OCI-LY3 (cell line): ENCODE data around the gene DDX39A.

ENCODE experiments used
- EZH2phosphoT487 ChIP-seq: fragments of 200-600 bp; shearing (Covaris generic); IDR thresholded peaks from 2 replicates; pipeline ENCODE4 v1.6.1; 2018; ENCODE audit warnings: antibody characterized with exemption, mixed run types, low read depth
- TF ChIP-seq, protein P1 (sequence below): fragments of 200-600, 300-600 bp; sonication (generic); IDR thresholded peaks from 2 replicates; pipeline ENCODE4 v1.5.1; 2014; ENCODE audit warnings: antibody characterized with exemption, low read length, low read depth

DNA sequence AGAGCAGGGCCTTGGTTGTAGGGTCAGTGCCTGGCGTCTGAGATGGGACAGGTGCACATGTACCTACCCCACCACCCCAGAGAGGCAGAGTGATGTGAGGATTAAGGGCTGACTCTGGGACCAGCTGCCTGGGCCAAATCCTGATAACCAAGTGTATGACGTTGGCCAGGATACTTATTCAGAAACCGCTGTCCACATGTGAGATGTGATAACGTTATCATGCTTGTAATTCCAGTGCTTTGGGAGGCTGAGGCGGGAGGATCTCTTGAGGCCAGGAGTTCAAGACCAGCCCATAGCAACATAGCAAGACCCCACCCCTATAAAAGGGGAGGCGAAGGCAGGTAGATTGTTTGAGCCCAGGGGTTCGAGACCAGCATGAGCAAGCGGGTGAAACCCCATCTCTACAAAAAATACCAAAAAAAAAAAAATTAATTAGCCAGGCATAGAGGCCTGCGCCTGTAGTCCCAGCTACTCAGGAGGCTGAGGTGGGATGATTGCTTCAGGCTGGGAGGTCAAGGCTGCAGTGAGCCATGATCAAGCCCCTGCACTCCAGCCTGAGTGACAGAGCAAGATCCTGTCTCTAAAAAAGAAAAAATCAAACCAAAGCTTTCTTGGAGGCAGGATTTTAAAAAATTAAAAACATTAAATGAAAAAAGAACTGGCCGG lies 27.9 kb downstream of the DDX39A start:
- TF ChIP-seq EZH2phosphoT487 = no peak
- TF ChIP-seq, protein P1, sequence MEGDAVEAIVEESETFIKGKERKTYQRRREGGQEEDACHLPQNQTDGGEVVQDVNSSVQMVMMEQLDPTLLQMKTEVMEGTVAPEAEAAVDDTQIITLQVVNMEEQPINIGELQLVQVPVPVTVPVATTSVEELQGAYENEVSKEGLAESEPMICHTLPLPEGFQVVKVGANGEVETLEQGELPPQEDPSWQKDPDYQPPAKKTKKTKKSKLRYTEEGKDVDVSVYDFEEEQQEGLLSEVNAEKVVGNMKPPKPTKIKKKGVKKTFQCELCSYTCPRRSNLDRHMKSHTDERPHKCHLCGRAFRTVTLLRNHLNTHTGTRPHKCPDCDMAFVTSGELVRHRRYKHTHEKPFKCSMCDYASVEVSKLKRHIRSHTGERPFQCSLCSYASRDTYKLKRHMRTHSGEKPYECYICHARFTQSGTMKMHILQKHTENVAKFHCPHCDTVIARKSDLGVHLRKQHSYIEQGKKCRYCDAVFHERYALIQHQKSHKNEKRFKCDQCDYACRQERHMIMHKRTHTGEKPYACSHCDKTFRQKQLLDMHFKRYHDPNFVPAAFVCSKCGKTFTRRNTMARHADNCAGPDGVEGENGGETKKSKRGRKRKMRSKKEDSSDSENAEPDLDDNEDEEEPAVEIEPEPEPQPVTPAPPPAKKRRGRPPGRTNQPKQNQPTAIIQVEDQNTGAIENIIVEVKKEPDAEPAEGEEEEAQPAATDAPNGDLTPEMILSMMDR = no peak
